ENCODE data around the gene P2RY14. TPM values are rescaled to one million over a fixed set of nuclear protein-coding genes. Genes with fewer than 3 reads are reported as not detected.
A peak's percentile ranks its signal among the peaks of the same experiment; 100 is the strongest.

Gene P2RY14
- total RNA-seq, 1 donor from 2014 or later: 7.7 TPM

- H3K4me1 Mint-ChIP-seq (ENCODE audit: low read depth): peaks cover 61% of the 10 kb centered on the region
- no peaks in the 10 kb centered on the region for H3K9me3 Mint-ChIP-seq
Observed at GRCh38 chr3:151201051-151201730, 77.2 kb downstream of the P2RY14 start.

GRCh38 chr3:151200586-151200985 is 77.8 kb downstream of the P2RY14 start:
- no peaks in the 10 kb centered on the region for H3K9me3 Mint-ChIP-seq
- H3K36me3 Mint-ChIP-seq (ENCODE audit: low read depth): peaks cover 51% of the 10 kb centered on the region
- H3K4me3 Mint-ChIP-seq: peak overlapping the region; percentile 96
- peaks cover 61% of the 10 kb centered on the region for H3K4me1 Mint-ChIP-seq (ENCODE audit: low read depth)
- H3K27me3 Mint-ChIP-seq (ENCODE audit: insufficient read depth): no peaks in the 10 kb centered on the region
- peak overlapping the region; percentile 99 for H3K27ac Mint-ChIP-seq
- intact Hi-C loops (cut with micrococcal nuclease): loop anchor here (1.0 to 10.0 kb wide), 9 partner anchors 9 to 1964 kb away; partner anchors contain the start of genes EIF2A, MED12L, RAP2B and SELENOT
- no peak for DNase-seq (ENCODE audit: low spot score)

More at GRCh38 chr3:151201051-151201730, 77.2 kb downstream of the P2RY14 start:
- Mint-ChIP-seq H3K36me3 (ENCODE audit: low read depth) (peaks cover 47% of the 10 kb centered on the region), H3K27me3 (ENCODE audit: insufficient read depth) (no peaks in the 10 kb centered on the region), H3K4me3 (peak overlapping the region; percentile 96), H3K27ac (peak overlapping the region; percentile 99)
- DNase-seq (ENCODE audit: low spot score): no peak
- intact Hi-C loops (cut with micrococcal nuclease): loop anchor here (5.0 to 10.0 kb wide), 8 partner anchors 114 to 1964 kb away; partner anchors contain the start of genes EIF2A, MED12L, RAP2B and SELENOT

GRCh38 chr3:151199554-151200438 is 78.5 kb downstream of the P2RY14 start:
- Mint-ChIP-seq H3K27ac (peak overlapping the region; percentile 99), H3K4me1 (ENCODE audit: low read depth) (peaks cover 54% of the 10 kb centered on the region), H3K36me3 (ENCODE audit: low read depth) (peaks cover 51% of the 10 kb centered on the region), H3K27me3 (ENCODE audit: insufficient read depth) (no peaks in the 10 kb centered on the region), H3K4me3 (peak overlapping the region; percentile 96), H3K9me3 (no peaks in the 10 kb centered on the region)
- intact Hi-C loops (cut with micrococcal nuclease): loop anchor here (1.0 to 10.0 kb wide), 11 partner anchors 8 to 1965 kb away; partner anchors contain the start of genes EIF2A, MED12L, RAP2B and SELENOT
- DNase-seq (ENCODE audit: low spot score): no peak

GRCh38 chr3:151198849-151199248 is 79.5 kb downstream of the P2RY14 start:
- no peak for DNase-seq (ENCODE audit: low spot score)
- H3K27me3 Mint-ChIP-seq (ENCODE audit: insufficient read depth): no peaks in the 10 kb centered on the region
- H3K36me3 Mint-ChIP-seq (ENCODE audit: low read depth): peaks cover 57% of the 10 kb centered on the region
- peaks cover 52% of the 10 kb centered on the region for H3K4me1 Mint-ChIP-seq (ENCODE audit: low read depth)
- peak overlapping the region; percentile 99 for H3K27ac Mint-ChIP-seq
- no peaks in the 10 kb centered on the region for H3K9me3 Mint-ChIP-seq
- intact Hi-C loops (cut with micrococcal nuclease): loop anchor here (1.0 kb wide), 2 partner anchors 8 to 28 kb away; no protein-coding TSS in a partner anchor
- H3K4me3 Mint-ChIP-seq: peak overlapping the region; percentile 96

GRCh38 chr3:151197981-151198767 is 80.2 kb downstream of the P2RY14 start:
- DNase-seq (ENCODE audit: low spot score): no peak
- Mint-ChIP-seq H3K9me3 (no peaks in the 10 kb centered on the region), H3K4me3 (peak overlapping the region; percentile 96), H3K36me3 (ENCODE audit: low read depth) (peaks cover 60% of the 10 kb centered on the region), H3K27ac (peak overlapping the region; percentile 99), H3K4me1 (ENCODE audit: low read depth) (peaks cover 50% of the 10 kb centered on the region), H3K27me3 (ENCODE audit: insufficient read depth) (no peaks in the 10 kb centered on the region)
- intact Hi-C loops (cut with micrococcal nuclease): no loop called here

- H3K27ac Mint-ChIP-seq: no peak overlapping the region
Observed at GRCh38 chr3:151197228-151197627, 81.1 kb downstream of the P2RY14 start.

GRCh38 chr3:151196434-151196833 is 81.9 kb downstream of the P2RY14 start:
- peaks cover 45% of the 10 kb centered on the region for H3K4me1 Mint-ChIP-seq (ENCODE audit: low read depth)
- H3K36me3 Mint-ChIP-seq (ENCODE audit: low read depth): peaks cover 62% of the 10 kb centered on the region
- peak overlapping the region; percentile 66 for H3K27ac Mint-ChIP-seq
- intact Hi-C loops (cut with micrococcal nuclease): no loop called here
- peak overlapping the region; percentile 33 for H3K4me3 Mint-ChIP-seq
- no peaks in the 10 kb centered on the region for H3K27me3 Mint-ChIP-seq (ENCODE audit: insufficient read depth)
- no peak for DNase-seq (ENCODE audit: low spot score)
- H3K9me3 Mint-ChIP-seq: peaks cover 6% of the 10 kb centered on the region

More at GRCh38 chr3:151197228-151197627, 81.1 kb downstream of the P2RY14 start:
- Mint-ChIP-seq H3K4me1 (ENCODE audit: low read depth) (peaks cover 45% of the 10 kb centered on the region), H3K27me3 (ENCODE audit: insufficient read depth) (no peaks in the 10 kb centered on the region), H3K9me3 (peaks cover 5% of the 10 kb centered on the region), H3K36me3 (ENCODE audit: low read depth) (peaks cover 64% of the 10 kb centered on the region), H3K4me3 (no peak overlapping the region)
- intact Hi-C loops (cut with micrococcal nuclease): no loop called here
- no peak for DNase-seq (ENCODE audit: low spot score)

GRCh38 chr3:151195826-151196225 is 82.5 kb downstream of the P2RY14 start:
- H3K36me3 Mint-ChIP-seq (ENCODE audit: low read depth): peaks cover 61% of the 10 kb centered on the region
- no peak for DNase-seq (ENCODE audit: low spot score)

GRCh38 chr3:151192545-151192944 is 85.8 kb downstream of the P2RY14 start:
- no peaks in the 10 kb centered on the region for H3K27me3 Mint-ChIP-seq (ENCODE audit: insufficient read depth)
- intact Hi-C loops (cut with micrococcal nuclease): no loop called here
- H3K4me3 Mint-ChIP-seq: no peak overlapping the region
- DNase-seq (ENCODE audit: low spot score): no peak
- peaks cover 52% of the 10 kb centered on the region for H3K4me1 Mint-ChIP-seq (ENCODE audit: low read depth)
- no peak overlapping the region for H3K27ac Mint-ChIP-seq
- peaks cover 16% of the 10 kb centered on the region for H3K9me3 Mint-ChIP-seq
- H3K36me3 Mint-ChIP-seq (ENCODE audit: low read depth): peaks cover 39% of the 10 kb centered on the region

More at GRCh38 chr3:151195826-151196225, 82.5 kb downstream of the P2RY14 start:
- peaks cover 45% of the 10 kb centered on the region for H3K4me1 Mint-ChIP-seq (ENCODE audit: low read depth)
- intact Hi-C loops (cut with micrococcal nuclease): no loop called here
- peak overlapping the region; percentile 66 for H3K27ac Mint-ChIP-seq
- no peak overlapping the region for H3K4me3 Mint-ChIP-seq
- H3K27me3 Mint-ChIP-seq (ENCODE audit: insufficient read depth): no peaks in the 10 kb centered on the region
- peaks cover 12% of the 10 kb centered on the region for H3K9me3 Mint-ChIP-seq

- Mint-ChIP-seq H3K36me3 (ENCODE audit: low read depth) (peaks cover 33% of the 10 kb centered on the region), H3K27me3 (ENCODE audit: insufficient read depth) (no peaks in the 10 kb centered on the region), H3K4me3 (peak overlapping the region; percentile 53), H3K4me1 (ENCODE audit: low read depth) (peaks cover 56% of the 10 kb centered on the region), H3K9me3 (peaks cover 16% of the 10 kb centered on the region), H3K27ac (peak overlapping the region; percentile 89)
- intact Hi-C loops (cut with micrococcal nuclease): loop anchor here (1.0 kb wide), 3 partner anchors 8 to 12 kb away; partner anchors contain the start of gene GPR171
- DNase-seq (ENCODE audit: low spot score): no peak
Observed at GRCh38 chr3:151191095-151191494, 87.2 kb downstream of the P2RY14 start.

GRCh38 chr3:151183265-151183671 is 95.1 kb downstream of the P2RY14 start:
- peaks cover 58% of the 10 kb centered on the region for H3K4me1 Mint-ChIP-seq (ENCODE audit: low read depth)
- peak overlapping the region; percentile 69 for H3K4me3 Mint-ChIP-seq
- peak; percentile 33 for DNase-seq (ENCODE audit: low spot score)
- H3K9me3 Mint-ChIP-seq: no peaks in the 10 kb centered on the region
- H3K27me3 Mint-ChIP-seq (ENCODE audit: insufficient read depth): peaks cover 1% of the 10 kb centered on the region
- peak overlapping the region; percentile 77 for H3K27ac Mint-ChIP-seq
- intact Hi-C loops (cut with micrococcal nuclease): loop anchor here (1.0 to 2.0 kb wide), 3 partner anchors 8 to 20 kb away; partner anchors contain the start of gene GPR171
- H3K36me3 Mint-ChIP-seq (ENCODE audit: low read depth): peaks cover 9% of the 10 kb centered on the region

Data from activated T-helper 1 cell treated with anti-CD3 and anti-CD28 coated beads, Interleukin-12 subunit alpha, Interleukin-12 subunit beta, Interleukin-2, Interleukin-4 antibody, amounts not matched to agents 30 ng/mL and 10 ng/mL and 1 ng/mL, durations not matched to agents 14 hours and 24 hours and 36 hours (primary cell).